Adrenal gland (tissue), 12 donors: ENCODE data around the gene COL1A1. TPM values are rescaled to one million over a fixed set of nuclear protein-coding genes. Genes with fewer than 3 reads are reported as not detected.
A peak's percentile ranks its signal among the peaks of the same experiment; 100 is the strongest.

Experiments
- DNase-seq, 7 donors: peaks; one replicate each; pipeline ENCODE4 v3.0.0-alpha.2; 2019 to 2020
- H3K27ac ChIP-seq, 5 donors: fragments of 200-600 bp; sonication (generic) in 4 of 5; 1 replicate in 3 of 5; 2 replicates in 2 of 5; pipeline versions ENCODE4 v1.5.1 to v1.8.0; 2016 to 2020; ENCODE audit warnings: mild to moderate bottlenecking in 1 of 5
- H3K27me3 ChIP-seq: fragments of 200-600 bp; 2 replicates; pipeline ENCODE4 v1.8.0; 2021
- H3K36me3 ChIP-seq, 2 donors: fragments of 200-600 bp; replicated peaks in 1 of 2; 1 replicate in 1 of 2; 2 replicates in 1 of 2; pipeline versions ENCODE4 v1.5.1 to v1.8.0; 2018 to 2022
- H3K4me1 ChIP-seq, 2 donors: fragments of 200-600 bp; replicated peaks in 1 of 2; 1 replicate in 1 of 2; 2 replicates in 1 of 2; pipeline versions ENCODE4 v1.5.1 to v1.8.0; 2018 to 2021
- H3K4me3 ChIP-seq, 4 donors: fragments of 200-600 bp; sonication (generic) in 3 of 4; one replicate each; pipeline ENCODE4 v1.5.1; 2016 to 2018
- H3K9me3 ChIP-seq, 3 donors: fragments of 200-600 bp; sonication (generic) in 1 of 3; replicated peaks in 1 of 3; 1 replicate in 2 of 3; 2 replicates in 1 of 3; pipeline versions ENCODE4 v1.5.1 to v1.8.0; 2016 to 2021
- POLR2A ChIP-seq, 2 donors: fragments of 450-650 bp; IDR thresholded peaks; one replicate each; pipeline ENCODE4 v1.6.1; 2017; ENCODE audit warnings: antibody characterized with exemption in 2 of 2, mild to moderate bottlenecking in 2 of 2, moderate library complexity in 1 of 2
- WGBS, 4 donors: extraction: QIAGEN DNeasy Blood & Tissue Kit in 2 of 4; methylation state at CpG; one replicate each; pipeline versions ENCODE4 v1.1.5 to v1.1.7; 2013 to 2017; 5-methylcytosine and 5-hydroxymethylcytosine counted together
- intact Hi-C, 2 donors: fragments of 100-400 bp; cut with DNase I; formaldehyde crosslinking; loops; one replicate each; pipeline versions ENCODE4 v1.14.1 to v1.15.0; 2022 to 2023
- polyA plus RNA-seq, 3 donors: library from polyadenylated mRNA; stranded (reverse); fragments of 200-250 nt in 2 of 3; fragments of 350-450 nt in 1 of 3; fragmentation: Illumina TruSeq in 1 of 3; extraction: RNeasy Lipid Tissue Mini Kit (QIAGEN cat#74804) in 1 of 3; gene quantifications; one replicate each; pipeline ENCODE4 v1.2.3, GENCODE V29; 2013 to 2014
- total RNA-seq, 9 donors: library from RNA; depleted of rRNA in 4 of 9; stranded (reverse); fragments of >200 nt in 4 of 9; fragments of 120-200 nt in 1 of 9; fragmentation: NEBNext Ultra II Directional in 1 of 9; extraction: Animal tissue kit (Norgen Biotek cat#: 25700) in 1 of 9; gene quantifications; one replicate each; pipeline versions ENCODE4 v1.1.0 to v1.2.4, GENCODE V29; 2013 to 2023
- TF ChIP-seq, protein P1 (sequence below), 6 experiments: fragments of 450-650 bp in 4 of 6; fragments of 200-600 bp in 2 of 6; sonication (generic) in 1 of 6; IDR thresholded peaks; 1 replicate in 5 of 6; 2 replicates in 1 of 6; pipeline versions ENCODE4 v1.5.1 to v1.8.0; 2016 to 2021; ENCODE audit warnings: antibody characterized with exemption in 6 of 6, mild to moderate bottlenecking in 2 of 6, moderate library complexity in 1 of 6
- donor health status: healthy with polysubstance abuse.
- donor health status: Bipolar disorder and iron deficiency.
- donor health status: DM: yes; HTN: yes; CAD: no.
- donor health status: DM: no; HTN: no; CAD: no.
- donor health status: DM: no; HTN: no; CAD: no.
- donor health status: DM: yes; HTN: yes; CAD: no.

The COL1A1 gene
- total and polyA plus RNA-seq, 12 donors: 39.6 to 263 (median 87.2) TPM

DNA sequence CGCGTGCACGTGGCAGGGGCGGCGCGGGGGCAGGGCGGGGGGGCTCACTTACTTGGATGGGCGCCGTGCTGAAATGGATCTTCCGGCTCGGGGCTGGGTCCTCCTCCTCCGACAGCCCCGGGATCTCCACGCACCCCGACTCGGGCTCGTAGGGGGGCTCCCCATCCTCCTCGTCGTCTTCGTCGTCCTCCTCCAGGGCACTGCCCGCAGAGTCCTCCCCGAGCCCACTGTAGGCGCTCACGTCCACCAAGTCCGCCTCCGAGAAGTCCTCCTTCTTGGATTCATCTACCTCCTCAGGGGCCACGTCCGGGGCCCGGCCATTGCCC, 52.4 kb downstream of the COL1A1 start:
- WGBS, 4 donors: 0 to 1% (median 0%) methylated on average over 13 to 30 of the region's 30 CpGs
- no peaks in the 10 kb centered on the region for H3K27me3 ChIP-seq
- H3K4me1 ChIP-seq: peaks cover 66 to 77% of the 10 kb centered on the region in 2 donors
- H3K9me3 ChIP-seq: no peaks in the 10 kb centered on the region
- DNase-seq: peak in 1 of 7 donors; percentile 46
- peak overlapping the region in 3 of 4 donors; percentile 39 to 92 (median 60) for H3K4me3 ChIP-seq
- intact Hi-C loops: loop anchor here in 1 of 2 donors (5.0 kb wide), 1 partner anchor 52 kb away; the partner anchor contains the start of gene PDK2
- peak overlapping the region in 4 of 5 donors; percentile 84 to 94 (median 91) for H3K27ac ChIP-seq
- no peak for TF ChIP-seq POLR2A (IDR thresholded peaks at IDR 0.05)
- TF ChIP-seq, protein P1, sequence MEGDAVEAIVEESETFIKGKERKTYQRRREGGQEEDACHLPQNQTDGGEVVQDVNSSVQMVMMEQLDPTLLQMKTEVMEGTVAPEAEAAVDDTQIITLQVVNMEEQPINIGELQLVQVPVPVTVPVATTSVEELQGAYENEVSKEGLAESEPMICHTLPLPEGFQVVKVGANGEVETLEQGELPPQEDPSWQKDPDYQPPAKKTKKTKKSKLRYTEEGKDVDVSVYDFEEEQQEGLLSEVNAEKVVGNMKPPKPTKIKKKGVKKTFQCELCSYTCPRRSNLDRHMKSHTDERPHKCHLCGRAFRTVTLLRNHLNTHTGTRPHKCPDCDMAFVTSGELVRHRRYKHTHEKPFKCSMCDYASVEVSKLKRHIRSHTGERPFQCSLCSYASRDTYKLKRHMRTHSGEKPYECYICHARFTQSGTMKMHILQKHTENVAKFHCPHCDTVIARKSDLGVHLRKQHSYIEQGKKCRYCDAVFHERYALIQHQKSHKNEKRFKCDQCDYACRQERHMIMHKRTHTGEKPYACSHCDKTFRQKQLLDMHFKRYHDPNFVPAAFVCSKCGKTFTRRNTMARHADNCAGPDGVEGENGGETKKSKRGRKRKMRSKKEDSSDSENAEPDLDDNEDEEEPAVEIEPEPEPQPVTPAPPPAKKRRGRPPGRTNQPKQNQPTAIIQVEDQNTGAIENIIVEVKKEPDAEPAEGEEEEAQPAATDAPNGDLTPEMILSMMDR (IDR thresholded peaks at IDR 0.05): no peak
- H3K36me3 ChIP-seq: peaks cover 0 to 13% of the 10 kb centered on the region in 2 donors

GRCh38 chr17:50148226-50149090, 53.0 kb downstream of the COL1A1 start:
- Histone ChIP-seq H3K9me3 (no peaks in the 10 kb centered on the region), H3K36me3 (peaks cover 0 to 19% of the 10 kb centered on the region in 2 donors), H3K4me3 (peak overlapping the region in 3 of 4 donors; percentile 19 to 92 (median 60)), H3K27me3 (no peaks in the 10 kb centered on the region), H3K27ac (peak overlapping the region; percentile 23 to 94 (median 89)), H3K4me1 (peaks cover 60 to 71% of the 10 kb centered on the region in 2 donors)
- intact Hi-C loops: loop anchor here in 1 of 2 donors (5.0 kb wide), 1 partner anchor 51 kb away; the partner anchor contains the start of gene PDK2
- WGBS, 4 donors: 1 to 2% (median 2%) methylated on average over 8 to 25 of the region's 25 CpGs
- peak in 4 of 7 donors; percentile 53 to 65 (median 63) for DNase-seq
- no peak for TF ChIP-seq POLR2A (IDR thresholded peaks at IDR 0.05)
- TF ChIP-seq, protein P1 (IDR thresholded peaks at IDR 0.05): peak in 2 of 6 experiments; percentile 16 to 18

DNA sequence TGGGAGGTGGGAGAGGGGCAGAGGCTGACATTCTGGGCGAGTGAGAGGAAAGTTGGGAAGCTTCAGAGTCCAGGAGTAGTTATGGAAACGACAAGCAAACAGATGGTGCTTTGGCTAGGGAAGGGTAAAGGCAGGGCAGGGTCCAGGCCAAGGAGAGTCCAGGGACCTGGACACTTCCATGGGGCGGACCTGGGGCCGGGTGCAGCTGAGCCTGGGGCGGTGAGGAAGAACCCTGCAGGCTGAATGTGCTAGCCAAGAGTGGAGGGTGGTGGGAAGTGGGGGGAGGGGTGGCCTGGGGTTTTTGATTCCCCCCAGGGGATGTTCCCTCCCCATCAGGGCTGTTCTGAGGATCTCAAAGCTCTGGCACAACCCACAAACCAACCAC, 53.6 kb downstream of the COL1A1 start:
- DNase-seq: no peak
- WGBS, 4 donors: 0 to 8% (median 6%) methylated on average over 3 to 5 of the region's 5 CpGs
- Histone ChIP-seq H3K4me3 (peak overlapping the region in 2 of 4 donors; percentile 60 to 92), H3K36me3 (peaks cover 0 to 25% of the 10 kb centered on the region in 2 donors), H3K27ac (peak overlapping the region; percentile 23 to 94 (median 89)), H3K27me3 (no peaks in the 10 kb centered on the region), H3K9me3 (no peaks in the 10 kb centered on the region), H3K4me1 (peaks cover 54 to 66% of the 10 kb centered on the region in 2 donors)
- intact Hi-C loops: loop anchor here in 1 of 2 donors (5.0 kb wide), 1 partner anchor 51 kb away; the partner anchor contains the start of gene PDK2
- TF ChIP-seq POLR2A (IDR thresholded peaks at IDR 0.05): no peak
- TF ChIP-seq, protein P1 (IDR thresholded peaks at IDR 0.05): no peak

DNA sequence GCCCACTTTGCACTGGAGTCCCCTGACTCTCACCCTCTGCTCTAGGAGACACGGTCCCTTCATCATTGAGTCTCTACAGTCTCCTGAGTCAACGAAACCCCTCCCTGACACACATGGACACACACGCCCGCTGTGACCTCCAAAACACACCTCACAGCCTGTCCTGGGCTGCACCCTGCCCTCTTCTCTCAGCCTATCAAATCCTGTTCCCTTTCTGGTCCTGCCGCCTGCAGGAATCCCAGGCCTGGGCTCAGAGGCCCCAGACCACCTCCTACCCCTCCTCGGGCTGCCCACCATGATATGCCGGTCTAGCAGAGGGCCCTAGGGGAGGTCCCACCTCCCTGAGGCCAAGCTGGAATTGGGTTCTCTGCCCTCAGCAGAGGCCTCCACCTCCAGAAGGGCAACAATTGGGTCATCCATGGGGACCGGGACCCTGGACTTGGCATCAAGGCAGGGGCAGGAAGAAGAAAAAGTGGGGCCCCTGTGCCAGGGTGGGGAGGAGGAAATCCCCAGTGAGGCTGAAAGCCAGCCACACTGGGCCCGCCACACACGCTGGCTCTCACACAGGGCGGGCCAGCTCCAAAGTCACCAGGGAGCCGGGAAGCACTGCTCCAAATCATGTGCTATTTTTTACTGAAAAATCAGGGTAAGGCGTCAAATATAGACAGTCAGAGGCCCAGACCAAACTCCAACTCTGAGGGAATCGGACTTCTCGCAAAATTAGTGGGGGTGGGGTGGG, 54.3 kb downstream of the COL1A1 start:
- Histone ChIP-seq H3K36me3 (peaks cover 0 to 32% of the 10 kb centered on the region in 2 donors), H3K9me3 (no peaks in the 10 kb centered on the region), H3K27me3 (no peaks in the 10 kb centered on the region), H3K4me3 (peak overlapping the region in 2 of 4 donors; percentile 16 to 92), H3K27ac (peak overlapping the region in 4 of 5 donors; percentile 15 to 94 (median 91)), H3K4me1 (peaks cover 47 to 59% of the 10 kb centered on the region in 2 donors)
- intact Hi-C loops: loop anchor here in 1 of 2 donors (5.0 kb wide), 1 partner anchor 50 kb away; the partner anchor contains the start of gene PDK2
- TF ChIP-seq, protein P1 (IDR thresholded peaks at IDR 0.05): no peak
- TF ChIP-seq POLR2A (IDR thresholded peaks at IDR 0.05): peak in 1 of 2 donors; percentile 32
- 29 to 33% (median 29%) methylated on average over 13 to 15 of the region's 15 CpGs for WGBS, 4 donors
- DNase-seq: peak in 2 of 7 donors; percentile 69 to 71
